Purkinje cell (primary cell): Measurements from ENCODE around the gene RAB3A. TPM values are rescaled to one million over a fixed set of nuclear protein-coding genes. Genes with fewer than 3 reads are reported as not detected.

Experiments used
- polyA plus RNA-seq: library from polyadenylated mRNA; unstranded; fragments of >200 nt; fragmentation: Nextera tagmentation; gene quantifications from 2 replicates; pipeline ENCODE4 v1.2.1, GENCODE V29; 2014

Gene RAB3A
- 66.7 and 126 TPM in 2 replicates for polyA plus RNA-seq

GRCh38 chr19:18203863-18204393 lies at the start of gene RAB3A:
TSS of gene RAB3A (minus strand) at chr19:18204042. CDS start at chr19:18202740, 1,302 bp downstream.

GRCh38 chr19:18225702-18226468 lies 22.0 kb upstream of the RAB3A start, which contains the start of gene PDE4C:
TSS of gene PDE4C (minus strand) at chr19:18226438. CDS start at chr19:18226415, 23 bp downstream.

GRCh38 chr19:18192673-18193387 lies 11.0 kb downstream of the RAB3A start, which contains the start of gene MPV17L2:
TSS of gene MPV17L2 (plus strand) at chr19:18193218. CDS start at chr19:18193282, 64 bp downstream.

GRCh38 chr19:18173572-18174288 lies 30.1 kb downstream of the RAB3A start, which contains the start of gene IFI30:
TSS of gene IFI30 (plus strand) at chr19:18173813. CDS start at chr19:18173842, 29 bp downstream.

GRCh38 chr19:18152817-18153555 lies 50.9 kb downstream of the RAB3A start, which contains the start of gene PIK3R2:
TSS of gene PIK3R2 (plus strand) at chr19:18153163. CDS start at chr19:18155880, 2,717 bp downstream.

Other genes with a start within 250 kb of the RAB3A start
- 2.1 and 4.3 TPM in 2 replicates for gene KCNN1, start 236.9 kb downstream of the RAB3A start, polyA plus RNA-seq
- gene ARRDC2, start 195.9 kb downstream of the RAB3A start, polyA plus RNA-seq: 0.15 and 0.99 TPM in 2 replicates
- not detected in 2 replicates for gene IL12RB1, start 117.1 kb downstream of the RAB3A start, polyA plus RNA-seq
- gene MAST3, start 106.3 kb downstream of the RAB3A start, polyA plus RNA-seq: 0.20 and 7.9 TPM in 2 replicates
- 0.67 and 1.1 TPM in 2 replicates for gene PIK3R2, start 50.9 kb downstream of the RAB3A start, polyA plus RNA-seq
- gene IFI30, start 30.2 kb downstream of the RAB3A start, polyA plus RNA-seq: 0.28 TPM in 1 of 2 replicates, not detected in the other
- gene MPV17L2, start 10.8 kb downstream of the RAB3A start, polyA plus RNA-seq: 4.5 and 7.4 TPM in 2 replicates
- 0.36 TPM in 1 of 2 replicates, not detected in the other for gene PDE4C, start 22.4 kb upstream of the RAB3A start, polyA plus RNA-seq
- gene IQCN, start 70.4 kb upstream of the RAB3A start, polyA plus RNA-seq: 0.04 TPM in 1 of 2 replicates, not detected in the other
- 12.2 and 17.8 TPM in 2 replicates for gene JUND, start 77.6 kb upstream of the RAB3A start, polyA plus RNA-seq
- 33.9 and 44.0 TPM in 2 replicates for gene LSM4, start 119.0 kb upstream of the RAB3A start, polyA plus RNA-seq
- 0.07 and 3.8 TPM in 2 replicates for gene PGPEP1, start 136.6 kb upstream of the RAB3A start, polyA plus RNA-seq
- gene GDF15, start 182.1 kb upstream of the RAB3A start, polyA plus RNA-seq: not detected in 2 replicates
- gene LRRC25, start 193.6 kb upstream of the RAB3A start, polyA plus RNA-seq: not detected in 2 replicates
- 2.9 and 4.5 TPM in 2 replicates for gene SSBP4, start 215.4 kb upstream of the RAB3A start, polyA plus RNA-seq
- gene ISYNA1, start 234.1 kb upstream of the RAB3A start, polyA plus RNA-seq: 0.62 and 3.5 TPM in 2 replicates